Measurements from ENCODE around the gene CEP97. TPM values are rescaled to one million over a fixed set of nuclear protein-coding genes. Genes with fewer than 3 reads are reported as not detected.
"Not testable (repeated sequence)": the region's sequence is repeated elsewhere in the genome, so short reads cannot be mapped to it uniquely, and the experiment has no call there.

Gene CEP97
- total RNA-seq, 2 experiments from 2014 or later = 17.0 to 20.3 TPM

- intact Hi-C loops (cut with micrococcal nuclease) = loop anchor here (5.0 kb wide), 1 partner anchor 250 kb away; no protein-coding TSS in a partner anchor
- H3K4me3 Mint-ChIP-seq = peak overlapping the region; percentile 98
- no peaks in the 10 kb centered on the region for H3K27me3 Mint-ChIP-seq (ENCODE audit: low read depth)
- H3K4me1 Mint-ChIP-seq (ENCODE audit: low read depth) = peaks cover 44% of the 10 kb centered on the region
- peak overlapping the region; percentile 99 for H3K27ac Mint-ChIP-seq
- H3K9me3 Mint-ChIP-seq = no peaks in the 10 kb centered on the region
- H3K36me3 Mint-ChIP-seq (ENCODE audit: low read depth) = peaks cover 29% of the 10 kb centered on the region
- CTCF ChIA-PET = interaction anchor here (0.6 to 1.6 kb wide), 4 partner anchors 8 to 306 kb away, joined by 3 to 5 read pairs (median 4); no protein-coding TSS in a partner anchor
- no peak for DNase-seq
Measured at GRCh38 chr3:101687142-101687931, 37.1 kb upstream of the CEP97 start.

- Mint-ChIP-seq H3K27me3 (ENCODE audit: low read depth) (no peaks in the 10 kb centered on the region), H3K36me3 (ENCODE audit: low read depth) (peaks cover 20% of the 10 kb centered on the region), H3K4me1 (ENCODE audit: low read depth) (peaks cover 36% of the 10 kb centered on the region), H3K27ac (no peak overlapping the region), H3K9me3 (no peaks in the 10 kb centered on the region), H3K4me3 (no peak overlapping the region)
- CTCF ChIA-PET = interaction anchor here (0.6 kb wide), 1 partner anchor 22 kb away, joined by 3 read pairs; no protein-coding TSS in a partner anchor
- no peak for DNase-seq
- intact Hi-C loops (cut with micrococcal nuclease) = loop anchor here (5.0 kb wide), 1 partner anchor 248 kb away; no protein-coding TSS in a partner anchor
Measured at GRCh38 chr3:101689286-101689685, 35.1 kb upstream of the CEP97 start.

GRCh38 chr3:101690972-101691371 is 33.4 kb upstream of the CEP97 start:
- peak; percentile 54 for DNase-seq
- peaks cover 30% of the 10 kb centered on the region for H3K4me1 Mint-ChIP-seq (ENCODE audit: low read depth)
- intact Hi-C loops (cut with micrococcal nuclease) = no loop called here
- CTCF ChIA-PET = interaction anchor here (1.0 to 1.4 kb wide), 3 partner anchors 13 to 114 kb away, joined by 3 to 4 read pairs (median 3); no protein-coding TSS in a partner anchor
- H3K27me3 Mint-ChIP-seq (ENCODE audit: low read depth) = no peaks in the 10 kb centered on the region
- H3K36me3 Mint-ChIP-seq (ENCODE audit: low read depth) = peaks cover 6% of the 10 kb centered on the region
- no peaks in the 10 kb centered on the region for H3K9me3 Mint-ChIP-seq
- no peak overlapping the region for H3K4me3 Mint-ChIP-seq
- peak overlapping the region; percentile 50 for H3K27ac Mint-ChIP-seq

DNA sequence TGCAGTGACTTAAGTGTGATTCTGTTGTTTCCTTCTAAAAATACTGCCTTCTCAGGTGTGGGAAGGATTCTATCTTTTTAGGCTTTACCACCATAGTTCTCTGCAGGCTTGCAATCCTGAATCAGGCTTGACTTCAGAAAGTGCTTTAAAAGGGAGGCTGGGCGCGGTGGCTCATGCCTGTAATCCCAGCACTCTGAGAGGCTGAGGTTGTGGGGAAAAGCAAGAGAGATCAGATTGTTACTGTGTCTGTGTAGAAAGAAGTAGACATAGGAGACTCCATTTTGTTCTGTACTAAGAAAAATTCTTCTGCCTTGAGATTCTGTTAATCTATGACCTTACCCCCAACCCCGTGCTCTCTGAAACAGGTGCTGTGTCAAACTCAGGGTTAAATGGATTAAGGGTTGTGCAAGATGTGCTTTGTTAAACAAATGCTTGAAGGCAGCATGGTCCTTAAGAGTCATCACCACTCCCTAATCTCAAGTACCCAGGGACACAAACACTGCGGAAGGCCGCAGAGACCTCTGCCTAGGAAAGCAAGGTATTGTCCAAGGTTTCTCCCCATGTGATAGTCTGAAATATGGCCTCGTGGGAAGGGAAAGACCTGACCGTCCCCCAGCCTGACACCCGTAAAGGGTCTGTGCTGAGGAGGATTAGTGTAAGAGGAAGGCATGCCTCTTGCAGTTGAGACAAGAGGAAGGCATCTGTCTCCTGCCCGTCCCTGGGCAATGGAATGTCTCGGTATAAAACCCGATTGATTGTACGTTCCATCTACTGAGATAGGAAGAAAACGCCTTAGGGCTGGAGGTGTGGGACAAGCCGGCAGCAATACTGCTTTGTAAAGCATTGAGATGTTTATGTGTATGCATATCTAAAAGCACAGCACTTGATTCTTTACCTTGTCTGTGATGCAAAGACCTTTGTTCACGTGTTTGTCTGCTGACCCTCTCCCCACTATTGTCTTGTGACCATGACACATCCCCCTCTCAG is 32.4 kb upstream of the CEP97 start:
- DNase-seq; H3K9me3 Mint-ChIP-seq; intact Hi-C loops (cut with micrococcal nuclease); H3K36me3 Mint-ChIP-seq (ENCODE audit: low read depth); H3K4me3 Mint-ChIP-seq; H3K27me3 Mint-ChIP-seq (ENCODE audit: low read depth): not testable (repeated sequence)
- Mint-ChIP-seq H3K27ac (peak overlapping the region; percentile 50), H3K4me1 (ENCODE audit: low read depth) (peaks cover 29% of the 10 kb centered on the region)
- CTCF ChIA-PET = interaction anchor here (1.0 to 1.4 kb wide), 2 partner anchors 14 to 111 kb away, joined by 3 to 4 read pairs; no protein-coding TSS in a partner anchor

DNA sequence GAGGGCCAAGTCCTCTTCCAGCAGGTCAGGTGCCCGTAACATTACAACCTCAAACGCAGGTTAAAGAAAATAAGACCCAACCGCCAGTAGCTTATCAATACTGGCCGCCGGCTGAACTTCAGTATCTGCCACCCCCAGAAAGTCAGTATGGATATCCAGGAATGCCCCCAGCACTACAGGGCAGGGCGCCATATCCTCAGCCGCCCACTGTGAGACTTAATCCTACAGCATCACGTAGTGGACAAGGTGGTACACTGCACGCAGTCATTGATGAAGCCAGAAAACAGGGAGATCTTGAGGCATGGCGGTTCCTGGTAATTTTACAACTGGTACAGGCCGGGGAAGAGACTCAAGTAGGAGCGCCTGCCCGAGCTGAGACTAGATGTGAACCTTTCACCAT is 30.9 kb upstream of the CEP97 start:
- intact Hi-C loops (cut with micrococcal nuclease); H3K27me3 Mint-ChIP-seq (ENCODE audit: low read depth); H3K4me3 Mint-ChIP-seq; H3K27ac Mint-ChIP-seq; H3K36me3 Mint-ChIP-seq (ENCODE audit: low read depth); H3K9me3 Mint-ChIP-seq: not testable (repeated sequence)
- CTCF ChIA-PET = interaction anchor here (0.8 to 1.0 kb wide), 2 partner anchors 40 to 109 kb away, joined by 3 to 6 read pairs; no protein-coding TSS in a partner anchor
- H3K4me1 Mint-ChIP-seq (ENCODE audit: low read depth) = peaks cover 22% of the 10 kb centered on the region
- peak; percentile 50 for DNase-seq

GRCh38 chr3:101694836-101695235 is 29.6 kb upstream of the CEP97 start:
- H3K9me3 Mint-ChIP-seq; H3K27me3 Mint-ChIP-seq (ENCODE audit: low read depth); H3K4me3 Mint-ChIP-seq; H3K36me3 Mint-ChIP-seq (ENCODE audit: low read depth); H3K27ac Mint-ChIP-seq; DNase-seq: not testable (repeated sequence)
- intact Hi-C loops (cut with micrococcal nuclease) = loop anchor here (1.0 to 2.0 kb wide), 4 partner anchors 29 to 842 kb away; partner anchors contain the start of gene CEP97
- CTCF ChIA-PET = interaction anchor here (0.6 to 2.0 kb wide), 5 partner anchors 8 to 363 kb away, joined by 3 to 5 read pairs (median 3); partner anchors contain the start of gene RPL24
- peaks cover 13% of the 10 kb centered on the region for H3K4me1 Mint-ChIP-seq (ENCODE audit: low read depth)

DNA sequence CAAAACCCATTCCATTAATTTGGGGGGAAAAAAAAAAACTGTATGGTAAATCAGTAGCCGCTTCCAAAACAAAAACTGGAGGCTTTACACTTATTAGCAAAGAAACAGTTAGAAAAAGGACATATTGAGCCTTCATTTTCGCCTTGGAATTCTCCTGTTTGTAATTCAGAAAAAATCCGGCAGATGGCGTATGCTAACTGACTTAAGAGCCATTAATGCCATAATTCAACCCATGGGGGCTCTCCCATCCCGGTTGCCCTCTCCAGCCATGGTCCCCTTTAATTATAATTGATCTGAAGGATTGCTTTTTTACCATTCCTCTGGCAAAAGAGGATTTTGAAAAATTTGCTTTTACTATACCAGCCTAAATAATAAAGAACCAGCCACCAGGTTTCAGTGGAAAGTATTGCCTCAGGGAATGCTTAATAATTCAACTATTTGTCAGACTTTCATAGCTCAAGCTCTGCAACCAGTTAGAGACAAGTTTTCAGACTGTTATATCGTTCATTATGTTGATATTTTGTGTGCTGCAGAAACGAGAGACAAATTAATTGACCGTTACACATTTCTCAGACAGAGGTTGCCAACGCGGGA is 28.5 kb upstream of the CEP97 start:
- peaks cover 7% of the 10 kb centered on the region for H3K4me1 Mint-ChIP-seq (ENCODE audit: low read depth)
- no peaks in the 10 kb centered on the region for H3K27me3 Mint-ChIP-seq (ENCODE audit: low read depth)
- DNase-seq = peak; percentile 52
- CTCF ChIA-PET = interaction anchor here (0.6 to 2.0 kb wide), 3 partner anchors 9 to 362 kb away, joined by 3 to 5 read pairs (median 5); partner anchors contain the start of gene RPL24
- H3K27ac Mint-ChIP-seq = no peak overlapping the region
- intact Hi-C loops (cut with micrococcal nuclease) = loop anchor here (1.0 to 2.0 kb wide), 4 partner anchors 28 to 841 kb away; partner anchors contain the start of gene CEP97
- no peak overlapping the region for H3K4me3 Mint-ChIP-seq
- H3K9me3 Mint-ChIP-seq = no peaks in the 10 kb centered on the region
- H3K36me3 Mint-ChIP-seq (ENCODE audit: low read depth) = no peaks in the 10 kb centered on the region

- Mint-ChIP-seq H3K36me3 (ENCODE audit: low read depth) (no peaks in the 10 kb centered on the region), H3K4me3 (no peak overlapping the region), H3K27ac (no peak overlapping the region), H3K9me3 (no peaks in the 10 kb centered on the region), H3K4me1 (ENCODE audit: low read depth) (no peaks in the 10 kb centered on the region), H3K27me3 (ENCODE audit: low read depth) (no peaks in the 10 kb centered on the region)
- intact Hi-C loops (cut with micrococcal nuclease) = no loop called here
- CTCF ChIA-PET = interaction anchor here (0.7 to 0.8 kb wide), 2 partner anchors 14 to 628 kb away, joined by 3 read pairs; no protein-coding TSS in a partner anchor
- DNase-seq = no peak
Measured at GRCh38 chr3:101701696-101702634, 22.4 kb upstream of the CEP97 start.

- intact Hi-C loops (cut with micrococcal nuclease) = no loop called here
Measured at GRCh38 chr3:101702726-101703125, 21.7 kb upstream of the CEP97 start.

DNA sequence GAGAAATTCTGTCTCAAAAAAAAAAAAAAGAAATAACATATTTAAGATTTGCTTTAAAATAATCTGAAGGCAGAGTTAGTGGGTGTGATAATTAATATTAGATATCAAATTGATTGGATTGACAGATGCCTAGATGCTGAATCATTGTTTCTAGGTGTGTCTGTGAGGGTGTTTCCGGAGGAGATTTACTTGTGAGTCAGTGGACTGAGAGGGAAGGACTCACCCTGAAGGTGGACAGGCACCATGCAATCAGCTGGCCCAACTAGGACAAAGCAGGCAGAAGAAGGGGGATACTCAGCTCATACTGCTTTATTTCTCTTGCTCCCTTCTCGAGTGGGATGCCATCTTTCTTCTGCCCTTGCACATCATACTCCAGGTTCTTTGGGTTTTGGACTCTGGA is 21.2 kb upstream of the CEP97 start:
- no peak overlapping the region for H3K4me3 Mint-ChIP-seq
- no peaks in the 10 kb centered on the region for H3K4me1 Mint-ChIP-seq (ENCODE audit: low read depth)
- no peaks in the 10 kb centered on the region for H3K9me3 Mint-ChIP-seq
- CTCF ChIA-PET = no interaction called here
- no peaks in the 10 kb centered on the region for H3K36me3 Mint-ChIP-seq (ENCODE audit: low read depth)
- no peak overlapping the region for H3K27ac Mint-ChIP-seq
- DNase-seq = no peak
- H3K27me3 Mint-ChIP-seq (ENCODE audit: low read depth) = no peaks in the 10 kb centered on the region
- intact Hi-C loops (cut with micrococcal nuclease) = no loop called here

More at GRCh38 chr3:101702726-101703125, 21.7 kb upstream of the CEP97 start:
- no peaks in the 10 kb centered on the region for H3K9me3 Mint-ChIP-seq
- no peaks in the 10 kb centered on the region for H3K36me3 Mint-ChIP-seq (ENCODE audit: low read depth)
- no peak overlapping the region for H3K4me3 Mint-ChIP-seq
- no peak for DNase-seq
- H3K27me3 Mint-ChIP-seq (ENCODE audit: low read depth) = no peaks in the 10 kb centered on the region
- CTCF ChIA-PET = interaction anchor here (0.7 kb wide), 1 partner anchor 629 kb away, joined by 3 read pairs; no protein-coding TSS in a partner anchor
- H3K27ac Mint-ChIP-seq = no peak overlapping the region
- H3K4me1 Mint-ChIP-seq (ENCODE audit: low read depth) = no peaks in the 10 kb centered on the region

- intact Hi-C loops (cut with micrococcal nuclease); H3K27ac Mint-ChIP-seq; H3K9me3 Mint-ChIP-seq: not testable (repeated sequence)
Measured at GRCh38 chr3:101704639-101705038, 19.8 kb upstream of the CEP97 start.

More at GRCh38 chr3:101704639-101705038, 19.8 kb upstream of the CEP97 start:
- not testable (repeated sequence) for DNase-seq; H3K36me3 Mint-ChIP-seq (ENCODE audit: low read depth); H3K27me3 Mint-ChIP-seq (ENCODE audit: low read depth); H3K4me3 Mint-ChIP-seq; H3K4me1 Mint-ChIP-seq (ENCODE audit: low read depth)
- CTCF ChIA-PET = interaction anchor here (0.7 kb wide), 1 partner anchor 195 kb away, joined by 3 read pairs; no protein-coding TSS in a partner anchor
